ENCODE results near the gene EPS8L2.

GRCh38 chr11:733072-733471 is 27.0 kb downstream of the EPS8L2 start:
- TF ChIP-seq CTCF (conservative IDR thresholded peaks at IDR 0.05) (no peak), ZFX (IDR thresholded peaks at IDR 0.05) (no peak)
